Stimulated activated CD4-positive, alpha-beta T cell treated with anti-CD3 and anti-CD28 coated beads, Interleukin-1b, Interleukin-23, amount 100 ng/mL, for 24 hours (primary cell): ENCODE results near the gene DUSP7.
"Not testable (repeated sequence)": the region's sequence is repeated elsewhere in the genome, so short reads cannot be mapped to it uniquely, and the experiment has no call there.

ENCODE experiments used
- DNase-seq, 4 experiments: peaks; one replicate each; pipeline ENCODE4 v3.0.0-alpha.2; 2020; ENCODE audit warnings: low read depth in 4 of 4, low spot score in 1 of 4

The DUSP7 gene

DNA sequence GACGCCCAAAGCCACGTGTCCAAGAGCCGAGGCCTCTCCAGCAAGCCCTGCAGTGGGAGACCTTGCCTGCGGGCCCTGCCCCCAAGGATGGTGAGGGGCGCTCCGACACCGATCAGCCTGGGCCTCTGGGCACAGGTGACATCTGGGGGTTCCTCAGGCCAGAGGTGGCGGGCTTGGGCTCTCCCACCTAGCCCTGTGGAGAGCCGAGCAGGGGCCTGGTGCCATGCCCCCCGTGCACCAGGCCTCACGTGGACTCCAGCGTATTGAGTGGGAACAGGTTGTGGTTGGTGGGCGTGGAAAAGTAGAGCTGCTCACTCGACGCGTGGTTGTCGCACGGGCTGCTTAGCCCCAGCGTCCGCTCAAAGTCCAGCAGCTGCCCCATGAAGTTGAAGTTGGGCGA, 5.8 kb downstream of the DUSP7 start:
- no peak for DNase-seq

DNA sequence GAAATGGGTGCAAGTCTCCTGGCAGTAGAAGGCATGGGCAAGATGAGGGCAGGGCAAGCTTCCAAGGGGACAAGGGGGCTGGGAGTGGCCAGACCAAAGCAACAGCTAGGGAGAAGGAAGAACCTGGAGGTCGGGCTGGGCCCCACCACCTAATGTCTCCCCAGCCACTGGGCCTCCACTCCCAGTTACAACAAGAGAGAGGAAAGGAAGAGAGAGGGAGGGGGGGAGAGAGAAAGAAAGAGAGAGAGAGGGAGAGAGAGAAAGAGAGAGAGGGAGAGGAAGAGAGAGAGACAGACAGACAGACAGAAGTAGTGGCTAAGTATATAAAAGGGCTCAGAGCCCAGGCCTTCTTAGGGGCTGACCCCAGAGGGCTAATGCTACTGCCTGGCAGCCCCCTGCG, 6.9 kb downstream of the DUSP7 start:
- no peak for DNase-seq

DNA sequence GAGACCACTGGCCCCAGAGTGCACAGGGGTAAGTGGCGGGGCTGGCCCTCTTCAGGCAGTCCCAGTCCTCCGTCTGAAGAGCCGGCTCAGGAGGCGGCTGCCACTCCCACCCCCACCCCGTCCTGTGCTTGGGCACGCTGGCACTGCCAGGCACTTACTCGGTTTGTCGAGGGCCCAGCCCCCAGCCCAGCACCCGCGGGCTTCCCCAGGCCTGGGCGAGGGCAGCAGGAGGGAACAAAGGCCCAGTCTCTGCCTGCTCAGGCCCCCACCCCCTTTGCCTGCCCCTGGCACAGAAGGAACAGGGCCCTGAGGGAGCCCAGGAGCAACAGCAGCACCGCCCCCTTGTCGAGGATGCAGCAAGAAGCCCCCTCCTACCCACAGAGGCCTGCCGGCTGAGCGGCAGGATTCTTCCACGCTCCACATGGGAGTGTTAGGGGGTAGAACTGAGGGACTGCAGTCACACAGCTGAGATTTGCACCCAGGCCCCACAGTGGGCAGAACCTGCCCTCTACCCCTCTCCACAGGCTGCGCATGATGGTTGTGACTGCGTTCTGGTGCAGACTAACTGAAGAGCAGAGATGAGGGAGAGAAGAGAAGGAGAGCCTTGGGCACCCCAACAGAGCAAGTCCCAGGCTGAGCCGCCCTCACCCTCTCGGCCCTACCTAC, 8.9 kb downstream of the DUSP7 start:
- no peak for DNase-seq

DNA sequence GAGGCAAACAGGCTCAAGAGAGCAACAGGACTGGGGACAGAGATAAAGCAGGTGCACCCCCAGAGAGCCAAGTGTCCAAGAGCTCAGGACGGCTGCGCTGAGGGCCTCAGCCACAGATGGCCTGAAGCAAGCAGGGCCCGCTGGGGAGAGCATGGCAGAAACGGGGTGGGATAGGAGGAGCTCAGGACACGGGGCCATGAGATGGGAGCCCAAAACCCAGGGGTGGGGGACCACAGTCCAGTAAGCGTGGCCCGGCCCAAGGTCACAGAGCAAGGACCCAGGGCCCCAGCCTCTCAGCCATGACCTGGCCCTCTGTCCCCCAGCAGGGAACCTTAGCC, 9.5 kb downstream of the DUSP7 start:
- no peak for DNase-seq

DNA sequence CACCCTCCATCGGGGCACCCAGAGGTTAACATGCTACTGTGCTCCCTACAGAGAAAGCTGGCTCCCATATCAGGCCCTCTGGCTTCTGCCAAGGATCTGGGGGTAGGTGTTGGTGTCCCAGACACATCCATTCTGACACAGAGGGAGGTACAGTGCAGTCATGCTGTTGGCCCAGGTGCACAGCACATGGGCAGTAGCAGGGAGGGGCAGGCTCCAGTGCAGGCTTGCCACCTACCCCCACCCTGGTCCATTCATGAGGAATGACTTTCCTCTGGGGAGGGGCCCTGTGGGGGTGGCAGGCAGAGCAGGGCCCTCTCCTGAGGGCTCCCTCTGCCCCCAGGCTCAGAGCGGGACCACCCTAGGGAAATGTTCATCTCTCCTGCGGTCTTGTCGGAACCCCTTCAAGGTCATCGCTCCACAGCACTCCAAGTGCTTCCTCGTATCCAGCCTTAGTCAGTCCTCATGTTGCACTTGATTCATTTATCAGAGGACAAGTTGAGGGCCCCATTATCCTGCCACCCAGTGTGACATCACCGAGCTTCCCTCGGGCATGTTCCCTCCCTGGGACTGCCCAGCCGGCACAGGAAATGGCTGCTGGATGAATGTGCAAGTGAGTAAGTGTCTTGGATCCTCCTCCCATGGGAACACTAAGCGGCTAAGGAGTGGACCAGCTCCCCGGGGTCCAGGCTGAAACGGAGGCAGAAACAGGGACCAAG, 10.0 kb downstream of the DUSP7 start:
- no peak for DNase-seq

DNA sequence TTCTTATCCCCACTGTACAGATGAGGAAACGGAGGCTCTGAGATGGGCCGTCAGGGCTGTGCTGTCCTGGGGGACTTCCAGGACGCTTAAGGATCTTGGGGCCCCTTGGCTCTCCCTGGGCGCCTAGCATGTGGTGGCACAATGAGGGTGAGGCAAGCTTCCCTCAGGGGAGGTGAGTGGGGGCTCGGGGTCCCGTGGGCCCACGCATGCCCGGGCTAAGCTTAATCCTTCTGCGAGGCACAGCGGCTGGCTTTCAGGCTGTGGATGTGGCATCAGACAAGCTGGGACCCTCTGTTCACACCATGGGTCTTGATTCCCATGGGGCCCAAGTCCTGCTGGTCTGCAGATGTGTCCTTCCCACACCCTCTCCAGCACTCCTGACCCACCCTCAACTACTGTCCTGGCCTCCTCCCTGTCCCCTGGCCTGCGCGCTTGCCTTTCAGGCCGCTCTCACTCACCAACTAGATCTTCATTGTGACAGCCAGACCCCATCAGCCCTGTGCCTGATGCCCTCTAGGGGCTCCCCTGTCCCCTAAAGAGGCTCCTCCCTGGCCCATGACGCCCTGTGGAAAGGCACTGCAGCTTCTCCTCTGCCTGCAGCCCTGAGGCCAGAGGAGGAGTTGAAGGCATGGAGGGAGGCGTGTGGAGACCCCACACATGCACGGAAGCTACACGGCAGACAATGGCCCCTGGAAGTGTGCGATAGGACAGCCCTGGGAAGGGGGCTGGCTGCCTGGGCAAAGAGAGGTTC, 11.3 kb downstream of the DUSP7 start:
- DNase-seq: no peak

DNA sequence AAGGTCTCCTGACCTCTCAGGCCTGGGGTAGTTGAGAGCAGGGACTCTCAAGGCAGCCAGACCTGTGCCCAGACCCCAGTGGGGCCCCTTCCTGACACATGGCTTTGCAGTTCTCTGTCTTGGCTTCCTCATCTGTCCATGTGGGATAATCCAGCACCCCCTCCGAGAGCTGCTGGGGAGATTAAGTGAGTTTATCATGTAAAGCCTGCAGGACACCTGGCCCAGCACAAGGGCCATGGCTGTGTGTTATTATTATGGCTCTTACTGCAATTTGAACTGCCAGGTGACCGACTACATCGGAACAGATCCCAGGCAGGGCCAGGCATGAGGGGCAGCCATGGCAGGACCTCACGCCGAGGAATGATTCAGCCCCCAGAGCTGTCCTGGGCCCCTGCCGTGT, 12.6 kb downstream of the DUSP7 start:
- DNase-seq: no peak

DNA sequence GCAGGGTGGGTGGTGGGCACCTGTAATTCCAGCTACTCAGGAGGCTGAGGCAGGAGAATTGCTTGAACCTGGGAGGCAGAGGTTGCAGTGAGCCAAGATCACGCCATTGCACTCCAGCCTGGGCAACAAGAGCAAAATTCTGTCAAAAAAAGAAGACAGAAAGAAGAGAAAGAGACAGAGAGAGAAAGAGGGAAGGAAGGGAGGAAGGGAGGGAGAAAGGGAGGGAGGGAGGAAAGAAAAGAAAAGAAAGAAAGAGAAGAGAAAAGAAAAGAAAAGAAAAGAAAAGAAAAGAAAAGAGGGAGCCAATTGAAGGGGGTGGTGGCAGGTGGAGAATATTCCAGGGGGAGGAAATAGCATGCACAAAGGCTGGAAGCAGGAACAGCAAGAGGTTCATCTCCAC, 13.3 kb downstream of the DUSP7 start:
- DNase-seq: not testable (repeated sequence)

DNA sequence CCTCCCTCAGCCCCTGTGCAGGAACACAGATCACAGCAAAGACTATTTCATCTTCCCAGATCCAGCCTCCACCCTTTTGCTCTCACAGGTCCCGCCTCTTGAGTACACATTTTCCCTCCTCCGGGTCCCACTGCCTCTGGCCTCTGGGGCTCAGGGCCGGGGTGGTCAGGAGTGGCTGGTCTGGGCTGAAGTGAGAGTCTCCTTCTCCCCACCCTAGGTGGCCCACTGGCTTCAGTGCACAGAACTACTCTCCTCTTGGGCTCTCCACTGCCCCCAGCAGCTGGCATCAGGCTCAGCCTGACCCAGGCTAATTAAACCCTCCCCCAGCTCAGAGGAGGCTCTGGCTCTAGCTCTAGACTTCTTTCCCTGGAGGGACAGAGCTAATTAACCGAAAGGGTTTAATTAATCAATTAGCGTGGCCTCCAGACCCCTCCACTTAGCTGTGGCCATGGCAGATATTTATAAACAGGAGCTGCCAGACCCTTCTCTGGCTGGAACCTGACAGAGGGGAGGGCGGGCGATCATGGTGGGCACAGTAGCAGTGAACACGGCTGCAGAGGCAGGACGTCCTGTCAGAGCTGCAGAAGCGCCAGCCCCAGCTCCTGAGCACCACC, 15.1 kb downstream of the DUSP7 start:
- DNase-seq: no peak

DNA sequence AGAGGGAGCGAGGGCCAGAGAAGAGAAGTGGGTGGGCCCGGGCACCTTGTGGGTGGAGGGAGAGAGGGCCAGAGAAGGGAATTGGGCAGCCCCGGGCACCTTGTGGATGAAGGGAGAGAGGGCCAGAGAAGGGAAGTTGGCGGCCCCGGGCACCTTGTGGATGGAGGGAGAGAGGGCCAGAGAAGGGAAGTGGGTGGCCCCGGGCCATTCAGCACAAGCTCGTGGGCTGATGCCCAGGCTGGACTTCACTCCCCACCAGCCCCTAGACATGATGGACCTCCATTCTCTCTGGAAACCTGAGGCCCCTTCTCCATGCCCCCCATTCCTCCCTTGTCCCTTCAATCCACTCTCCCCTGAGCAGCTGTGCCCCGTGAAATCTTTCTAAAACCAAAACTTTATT, 15.8 kb downstream of the DUSP7 start:
- no peak for DNase-seq

DNA sequence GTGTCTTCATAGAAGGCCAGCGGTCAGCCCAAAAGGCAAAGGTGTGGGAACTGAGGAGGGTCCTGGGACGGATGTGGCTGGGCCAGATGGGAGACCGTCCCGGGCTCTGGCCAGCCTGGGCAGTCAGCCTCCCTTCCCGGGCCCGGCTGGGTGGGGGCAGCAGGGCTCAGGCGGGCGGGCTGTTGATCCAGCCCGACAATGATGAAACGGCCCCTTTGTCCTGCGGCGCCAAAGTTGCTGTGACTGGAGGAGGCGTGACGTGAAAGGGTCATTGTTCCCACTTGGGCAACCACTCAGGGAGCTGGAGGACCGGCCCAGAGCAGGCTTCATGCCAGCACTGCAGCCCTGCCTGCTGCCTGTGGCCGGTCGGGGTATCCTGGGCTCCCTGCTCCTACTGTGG, 16.5 kb downstream of the DUSP7 start:
- DNase-seq: no peak

DNA sequence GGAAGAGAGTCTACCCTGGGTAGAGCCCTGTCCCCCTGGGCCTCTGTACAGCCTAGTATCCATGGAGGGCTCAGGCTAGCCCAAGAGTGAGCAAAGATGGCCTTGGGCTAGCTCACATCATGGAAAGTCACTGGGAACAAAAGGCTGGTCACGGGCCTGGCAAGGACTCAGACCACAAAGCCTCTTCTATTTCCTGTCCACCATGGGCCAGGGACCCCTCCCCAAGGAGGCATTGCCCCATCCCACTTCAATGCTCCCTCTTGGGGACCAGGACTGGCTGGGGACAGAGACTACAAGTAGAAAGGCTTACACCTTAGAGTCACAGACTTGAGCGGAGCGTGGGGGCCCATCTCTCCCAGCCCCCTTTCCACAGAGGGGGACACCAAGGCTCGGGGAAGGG, 16.9 kb downstream of the DUSP7 start:
- DNase-seq: no peak

DNA sequence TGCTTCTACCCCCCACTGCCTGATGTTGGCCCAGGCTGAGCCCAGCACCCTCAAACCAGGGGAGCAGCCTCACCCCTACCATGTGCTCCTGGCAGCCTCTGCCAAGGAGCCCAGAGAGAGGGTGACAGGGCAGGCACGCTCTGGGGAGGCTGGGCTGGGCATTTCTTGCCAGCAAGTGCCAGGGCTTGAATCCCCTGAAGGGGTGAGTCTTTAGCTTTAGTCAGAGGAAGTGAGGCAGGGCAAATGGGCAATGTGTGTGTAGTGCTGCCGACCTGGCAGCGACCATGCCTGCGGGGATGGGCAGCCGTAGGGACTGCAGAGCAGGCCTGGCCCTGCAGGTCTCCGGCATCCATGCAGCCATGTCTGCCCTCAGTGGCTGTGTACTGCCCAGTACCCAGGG, 18.1 kb downstream of the DUSP7 start:
- no peak for DNase-seq

DNA sequence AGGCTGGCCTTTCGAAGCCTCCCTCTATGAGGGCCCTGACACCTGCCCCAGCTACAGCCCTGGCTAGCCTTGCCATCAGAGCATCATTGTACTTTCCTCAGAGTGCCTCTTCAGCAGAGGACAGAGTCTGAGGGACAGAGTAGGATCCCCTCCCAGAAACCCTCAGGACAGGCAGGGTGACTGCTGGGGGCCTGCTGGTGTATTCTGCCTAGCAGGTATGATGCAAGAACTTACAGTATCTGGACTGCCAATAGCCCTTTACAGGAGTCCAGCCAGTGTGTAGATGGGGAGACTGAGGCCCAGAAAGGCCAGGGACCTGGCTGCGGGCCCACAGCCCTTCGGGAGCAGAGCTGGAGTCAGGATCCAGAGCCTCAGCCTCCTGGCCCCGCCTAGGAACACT, 19.1 kb downstream of the DUSP7 start:
- no peak for DNase-seq

DNA sequence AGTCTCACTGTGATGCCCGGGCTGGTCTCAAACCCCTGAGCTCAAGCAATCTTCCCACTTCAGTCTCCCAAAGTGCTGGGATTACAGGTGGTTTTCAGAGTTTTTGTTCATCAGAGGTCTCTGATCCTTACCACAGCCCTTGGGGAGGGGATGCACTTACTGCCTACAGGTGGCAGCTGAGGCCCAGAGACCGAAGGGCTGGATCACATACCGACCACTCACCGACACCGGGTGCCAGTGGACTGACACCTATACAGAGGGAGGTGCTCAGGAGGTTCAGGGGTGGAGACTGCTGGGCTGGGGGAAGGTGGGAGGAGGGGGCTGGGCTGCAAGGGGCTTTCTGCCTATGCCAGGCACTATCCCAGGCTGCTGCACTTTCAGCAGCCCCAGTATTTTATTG, 19.5 kb downstream of the DUSP7 start:
- no peak for DNase-seq

DNA sequence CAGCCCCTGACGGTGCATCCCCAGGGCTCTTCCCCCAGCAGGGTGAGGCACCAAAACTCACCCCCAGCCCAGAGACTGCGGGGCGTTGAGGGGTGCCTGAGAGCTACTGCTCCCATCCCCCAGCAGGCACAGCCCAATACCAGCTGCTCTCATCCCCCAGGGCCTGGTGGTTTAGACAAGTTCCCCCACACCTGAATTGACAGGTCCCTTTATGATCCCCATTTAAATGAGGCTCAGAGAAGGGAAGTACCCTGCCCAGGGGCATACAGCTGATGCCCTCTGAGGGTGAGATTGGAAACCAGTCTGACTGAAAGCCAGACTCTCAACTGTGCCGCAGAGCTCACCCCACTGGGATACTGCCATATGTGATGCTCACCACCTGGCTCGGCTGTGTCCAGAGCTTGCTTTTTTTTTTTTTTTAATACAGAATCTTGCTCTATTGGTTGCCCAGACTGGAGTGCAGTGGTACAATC, 20.1 kb downstream of the DUSP7 start:
- DNase-seq: no peak

DNA sequence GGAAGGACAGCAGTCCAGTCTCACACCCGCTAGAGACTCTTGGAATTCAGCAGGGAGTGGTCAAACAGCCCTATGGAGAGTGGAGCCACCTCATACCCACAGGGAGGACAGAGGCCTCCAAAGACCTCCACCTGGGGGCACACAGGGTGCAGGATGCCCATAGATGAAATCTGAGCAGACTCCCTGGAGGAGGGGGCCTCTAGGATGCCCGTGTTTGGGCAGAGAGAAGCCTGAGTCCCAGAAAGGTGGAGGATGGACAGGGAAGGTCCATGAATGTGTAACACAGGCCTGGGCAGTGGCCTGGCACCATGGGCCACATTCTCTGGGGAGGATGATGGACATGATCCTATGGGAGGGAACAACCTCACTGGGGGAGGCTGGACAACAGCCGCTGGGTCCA, 21.7 kb downstream of the DUSP7 start:
- DNase-seq: no peak

DNA sequence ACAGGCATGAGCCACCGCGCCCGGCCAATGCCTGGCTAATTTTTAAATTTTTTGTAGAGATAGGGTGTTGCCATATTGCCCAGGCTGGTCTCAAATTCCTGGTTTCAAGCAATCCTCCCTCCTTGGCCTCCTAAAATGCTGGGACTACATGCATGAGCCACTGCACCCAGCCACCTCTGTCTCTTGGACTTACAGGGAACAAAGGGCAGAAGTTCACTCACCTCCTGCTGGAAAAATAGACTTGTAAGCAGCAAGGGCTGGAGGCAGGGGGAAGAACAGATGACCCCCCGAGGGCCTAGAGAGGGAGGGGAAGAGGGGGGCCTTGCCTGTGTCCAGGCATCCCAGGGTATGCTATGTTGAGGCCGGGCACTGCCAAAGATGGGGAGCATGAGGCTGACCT, 22.2 kb downstream of the DUSP7 start:
- no peak for DNase-seq

DNA sequence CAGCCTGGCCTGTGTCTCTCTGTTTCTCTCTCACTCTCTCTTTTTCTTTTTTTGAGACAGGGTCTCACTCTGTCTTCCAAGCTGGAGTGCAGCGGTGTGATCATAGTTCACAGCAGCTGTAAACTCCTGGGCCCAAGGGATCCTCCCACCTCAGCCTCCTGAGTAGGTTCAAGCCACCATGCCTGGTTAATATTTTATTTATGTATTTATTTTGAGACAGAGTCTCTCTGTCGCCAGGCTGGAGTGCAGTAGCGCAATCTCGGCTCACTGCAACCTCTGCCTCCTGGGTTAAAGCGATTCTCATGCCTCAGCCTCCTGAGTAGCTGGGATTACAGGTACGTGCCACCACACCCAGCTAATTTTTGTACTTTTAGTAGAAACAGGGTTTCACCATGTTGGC, 22.6 kb downstream of the DUSP7 start:
- DNase-seq: not testable (repeated sequence)

DNA sequence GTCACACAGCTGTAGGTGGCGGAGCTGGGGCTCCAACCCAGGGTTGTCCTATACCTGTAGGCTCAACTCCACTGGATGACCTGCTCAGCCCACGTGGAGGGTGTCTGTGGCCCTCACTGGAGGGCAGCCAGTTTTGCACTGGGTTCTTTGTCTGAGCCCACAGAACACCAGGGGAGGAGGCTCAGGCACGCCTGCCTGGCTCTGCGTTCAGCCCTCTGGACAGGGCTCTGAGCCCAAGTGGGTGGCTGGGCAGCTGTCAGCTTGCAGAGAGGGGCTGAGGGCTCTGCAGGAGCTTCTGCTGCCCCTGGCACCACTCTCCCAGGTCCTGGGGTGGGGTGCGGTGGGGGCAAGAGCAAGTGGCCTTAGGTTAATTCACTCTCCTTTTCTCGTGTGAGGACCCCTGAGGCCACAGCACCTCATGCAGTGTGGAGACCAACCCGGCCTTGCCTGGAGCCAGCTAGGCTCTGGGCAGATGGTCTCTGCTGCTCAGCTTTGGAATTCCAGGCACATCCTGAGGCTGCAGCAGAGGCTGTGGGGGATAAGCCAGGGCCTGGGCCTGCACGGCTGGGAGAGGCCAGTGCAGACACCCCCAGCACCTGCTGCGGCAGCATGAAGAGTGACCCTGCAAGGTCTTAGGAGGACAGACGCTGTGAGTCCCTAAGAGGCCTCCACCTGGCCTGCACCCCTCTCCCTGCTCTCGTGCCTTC, 23.5 kb downstream of the DUSP7 start:
- no peak for DNase-seq

DNA sequence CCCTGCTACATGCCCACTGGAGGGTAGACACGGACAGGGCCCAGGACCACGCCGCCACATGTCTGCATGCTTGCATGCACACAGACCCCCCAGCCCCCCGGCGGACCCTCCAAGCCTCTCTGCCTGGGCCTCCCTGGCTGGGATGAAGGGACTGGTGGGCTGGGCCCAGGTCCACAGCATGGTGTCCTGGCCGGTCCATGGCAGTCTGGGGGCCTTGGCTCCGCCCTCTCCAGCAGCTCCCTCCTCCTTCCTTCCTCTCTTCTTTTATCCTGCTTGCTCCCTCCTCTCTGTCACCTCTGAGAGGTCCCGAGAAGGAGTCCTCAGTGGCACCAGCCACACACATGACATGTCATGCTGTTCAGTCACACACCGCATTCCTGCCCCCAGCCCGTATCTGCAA, 24.5 kb downstream of the DUSP7 start:
- DNase-seq: no peak
